ENCODE measurements around the gene GOLGA3. TPM values are rescaled to one million over a fixed set of nuclear protein-coding genes. Genes with fewer than 3 reads are reported as not detected.
"Not testable (repeated sequence)": the region's sequence is repeated elsewhere in the genome, so short reads cannot be mapped to it uniquely, and the experiment has no call there.

GOLGA3 gene
- total RNA-seq, 1 experiment from 2014 or later = 96.0 TPM

DNA sequence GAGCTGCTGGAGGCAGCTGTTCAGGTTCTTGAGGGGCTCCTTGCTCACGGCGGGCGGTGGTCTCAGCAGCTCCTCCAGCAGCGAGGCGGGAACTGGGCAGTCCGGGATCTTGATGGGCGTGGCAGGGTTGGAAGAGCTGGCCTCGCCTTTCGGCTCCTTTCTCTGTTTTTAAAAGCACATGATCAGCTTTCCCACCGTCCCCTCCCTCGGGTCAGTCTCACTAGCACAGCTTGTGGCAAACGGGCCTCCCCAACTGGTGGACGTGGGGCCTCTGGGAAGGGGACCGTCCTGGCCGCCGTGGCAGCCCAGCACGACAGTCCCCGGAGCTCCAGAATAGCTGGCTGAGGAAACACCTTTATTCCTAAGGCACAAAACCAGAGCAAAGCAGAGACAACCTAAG lies 54.5 kb downstream of the GOLGA3 start:
- DNase-seq = no peak
- Histone ChIP-seq H3K4me3 (no peak overlapping the region), H3K27me3 (no peaks in the 10 kb centered on the region), H3K36me3 (peaks cover 85% of the 10 kb centered on the region), H3K9me3 (no peaks in the 10 kb centered on the region)

- Histone ChIP-seq H3K4me3 (no peak overlapping the region), H3K9me3 (no peaks in the 10 kb centered on the region), H3K27me3 (no peaks in the 10 kb centered on the region), H3K36me3 (peaks cover 86% of the 10 kb centered on the region)
- no peak for DNase-seq
Measured at GRCh38 chr12:132773077-132773955, 55.4 kb downstream of the GOLGA3 start.

DNA sequence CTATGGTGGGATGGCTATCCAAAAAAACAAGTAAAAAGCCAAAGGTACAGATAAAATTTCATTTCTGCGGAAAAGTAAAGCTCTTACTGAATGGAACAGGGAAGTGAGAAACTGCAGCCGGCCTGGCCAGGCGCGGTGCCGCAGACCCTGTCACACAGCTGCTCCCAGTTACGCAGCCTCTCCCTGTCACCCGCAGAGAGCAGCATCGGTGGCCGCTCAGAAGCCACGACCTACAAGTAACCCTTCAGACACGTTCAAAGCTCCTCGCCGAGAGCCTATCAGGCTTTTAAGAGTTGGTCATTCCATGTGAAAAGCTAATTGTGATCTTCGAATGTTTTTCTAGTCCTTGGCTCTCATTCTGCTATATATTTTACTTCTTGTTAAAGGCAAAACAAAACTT lies 56.1 kb downstream of the GOLGA3 start:
- no peaks in the 10 kb centered on the region for H3K27me3 ChIP-seq
- H3K36me3 ChIP-seq = peaks cover 82% of the 10 kb centered on the region
- H3K4me3 ChIP-seq = no peak overlapping the region
- no peak for DNase-seq
- H3K9me3 ChIP-seq = no peaks in the 10 kb centered on the region

DNA sequence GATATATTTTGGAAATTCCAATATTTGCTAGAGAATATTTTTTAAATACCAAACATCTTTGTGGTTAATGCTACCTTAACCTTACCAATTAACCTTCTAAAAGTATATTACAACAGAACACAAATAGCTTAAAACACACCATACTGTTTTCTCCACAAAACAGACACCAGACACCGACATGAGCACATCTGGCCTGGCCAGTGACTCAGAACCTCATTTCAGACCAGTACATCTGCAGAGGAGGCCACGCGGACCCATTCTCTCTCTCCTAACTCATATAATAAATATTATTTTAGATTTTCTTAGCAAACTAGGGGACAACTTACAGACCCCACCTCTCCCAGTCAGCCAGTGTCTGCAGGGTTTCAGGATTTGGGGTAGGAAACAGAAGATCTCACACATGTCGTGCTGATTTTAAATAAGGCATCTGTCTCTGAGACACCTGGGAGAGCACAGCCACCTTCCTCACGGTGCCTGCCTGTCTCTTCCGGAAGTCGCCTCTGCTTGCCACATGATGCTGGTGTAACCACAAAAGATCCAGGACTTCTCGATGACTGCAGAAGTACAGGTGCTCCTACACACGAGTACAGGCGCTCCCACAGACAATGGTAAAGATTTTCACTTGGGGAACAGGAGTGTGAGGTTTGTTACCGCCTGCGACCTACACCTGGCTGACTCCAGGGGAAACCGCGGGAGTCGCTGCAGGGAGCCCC lies 57.4 kb downstream of the GOLGA3 start:
- H3K36me3 ChIP-seq = peaks cover 73% of the 10 kb centered on the region
- no peak for DNase-seq
- no peak overlapping the region for H3K4me3 ChIP-seq

DNA sequence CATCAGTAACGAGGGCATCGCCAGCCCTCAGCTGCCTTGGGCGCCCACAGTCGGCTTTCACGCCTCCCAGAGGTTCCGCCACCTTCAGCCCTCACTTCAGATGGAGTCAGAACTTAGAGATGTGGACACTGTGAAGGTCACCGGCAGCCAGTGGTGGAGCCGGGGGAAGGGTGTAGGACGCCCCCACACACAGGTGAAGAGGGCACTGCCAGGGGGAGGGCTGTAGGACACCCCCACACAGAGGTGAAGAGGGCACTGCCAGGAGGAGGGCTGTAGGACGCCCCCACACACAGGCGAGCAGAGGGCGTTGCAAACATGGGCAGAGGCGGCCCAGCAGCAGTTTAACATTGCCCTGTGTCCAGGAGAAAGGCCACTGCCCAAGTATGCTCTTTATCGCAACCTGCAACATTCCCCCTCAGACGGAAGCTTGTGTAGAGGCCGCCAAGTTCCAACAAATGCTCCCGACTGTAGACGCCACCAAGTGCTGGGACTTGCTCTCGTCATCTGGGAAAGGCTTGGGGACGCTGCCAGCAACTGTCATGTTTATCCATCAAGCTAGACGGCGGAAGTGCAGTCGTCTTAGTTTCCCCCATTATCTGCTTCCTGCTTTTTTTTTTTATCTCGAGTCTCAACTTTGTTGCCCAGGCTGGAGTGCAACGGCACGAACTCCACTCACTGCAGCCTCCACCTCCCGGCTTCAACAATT lies 62.1 kb downstream of the GOLGA3 start:
- Histone ChIP-seq H3K4me3 (no peak overlapping the region), H3K9me3 (no peaks in the 10 kb centered on the region), H3K36me3 (peaks cover 45% of the 10 kb centered on the region), H3K27me3 (no peaks in the 10 kb centered on the region)
- peak; percentile 72 for DNase-seq

More for the DNA sequence above, 57.4 kb downstream of the GOLGA3 start:
- Histone ChIP-seq H3K9me3 (no peaks in the 10 kb centered on the region), H3K27me3 (no peaks in the 10 kb centered on the region)

- H3K9me3 ChIP-seq = no peaks in the 10 kb centered on the region
- DNase-seq = no peak
- H3K36me3 ChIP-seq = peaks cover 38% of the 10 kb centered on the region
- H3K27me3 ChIP-seq = no peaks in the 10 kb centered on the region
- H3K4me3 ChIP-seq = no peak overlapping the region
Measured at GRCh38 chr12:132765361-132765760, 63.3 kb downstream of the GOLGA3 start.

- no peaks in the 10 kb centered on the region for H3K27me3 ChIP-seq
- no peak overlapping the region for H3K4me3 ChIP-seq
- no peaks in the 10 kb centered on the region for H3K9me3 ChIP-seq
- H3K36me3 ChIP-seq = peaks cover 40% of the 10 kb centered on the region
- no peak for DNase-seq
Measured at GRCh38 chr12:132764231-132764630, 64.4 kb downstream of the GOLGA3 start.

DNA sequence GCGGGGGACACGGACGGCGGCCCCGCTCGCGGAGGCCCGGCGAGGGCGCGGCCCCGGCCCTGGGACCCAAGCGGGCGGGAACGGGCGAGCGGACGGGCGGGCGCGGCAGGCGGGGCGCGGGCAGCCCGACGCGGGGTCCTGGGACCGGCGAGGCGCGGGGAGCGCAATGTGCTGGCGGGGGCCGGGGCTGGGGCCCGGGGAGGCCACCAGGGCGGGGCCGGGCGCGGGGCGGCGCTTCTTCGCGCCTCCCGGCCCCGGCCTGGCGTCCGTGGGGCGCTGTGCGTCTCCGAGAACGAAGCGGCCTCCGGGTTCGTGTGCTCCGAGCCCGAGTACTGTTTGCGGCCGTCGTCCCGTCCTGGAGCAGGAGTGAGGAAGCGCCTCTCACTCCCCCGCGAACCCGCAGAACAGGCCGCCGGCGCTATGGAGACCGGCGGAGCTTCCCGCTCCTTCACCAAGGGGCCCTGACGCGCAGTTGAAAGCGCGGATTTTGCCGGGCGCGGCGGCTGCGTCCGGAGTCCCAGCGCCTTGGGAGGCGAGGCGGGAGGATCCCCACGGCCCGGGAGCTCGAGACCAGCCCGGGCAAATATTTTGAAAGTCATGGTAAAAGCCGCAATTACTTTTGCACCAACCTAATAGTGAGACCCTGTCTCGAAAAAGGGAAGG lies 66.6 kb downstream of the GOLGA3 start:
- peak overlapping the region; percentile 88 for H3K4me3 ChIP-seq
- H3K9me3 ChIP-seq = no peaks in the 10 kb centered on the region
- DNase-seq = peak; percentile 91
- peaks cover 44% of the 10 kb centered on the region for H3K36me3 ChIP-seq
- no peaks in the 10 kb centered on the region for H3K27me3 ChIP-seq

DNA sequence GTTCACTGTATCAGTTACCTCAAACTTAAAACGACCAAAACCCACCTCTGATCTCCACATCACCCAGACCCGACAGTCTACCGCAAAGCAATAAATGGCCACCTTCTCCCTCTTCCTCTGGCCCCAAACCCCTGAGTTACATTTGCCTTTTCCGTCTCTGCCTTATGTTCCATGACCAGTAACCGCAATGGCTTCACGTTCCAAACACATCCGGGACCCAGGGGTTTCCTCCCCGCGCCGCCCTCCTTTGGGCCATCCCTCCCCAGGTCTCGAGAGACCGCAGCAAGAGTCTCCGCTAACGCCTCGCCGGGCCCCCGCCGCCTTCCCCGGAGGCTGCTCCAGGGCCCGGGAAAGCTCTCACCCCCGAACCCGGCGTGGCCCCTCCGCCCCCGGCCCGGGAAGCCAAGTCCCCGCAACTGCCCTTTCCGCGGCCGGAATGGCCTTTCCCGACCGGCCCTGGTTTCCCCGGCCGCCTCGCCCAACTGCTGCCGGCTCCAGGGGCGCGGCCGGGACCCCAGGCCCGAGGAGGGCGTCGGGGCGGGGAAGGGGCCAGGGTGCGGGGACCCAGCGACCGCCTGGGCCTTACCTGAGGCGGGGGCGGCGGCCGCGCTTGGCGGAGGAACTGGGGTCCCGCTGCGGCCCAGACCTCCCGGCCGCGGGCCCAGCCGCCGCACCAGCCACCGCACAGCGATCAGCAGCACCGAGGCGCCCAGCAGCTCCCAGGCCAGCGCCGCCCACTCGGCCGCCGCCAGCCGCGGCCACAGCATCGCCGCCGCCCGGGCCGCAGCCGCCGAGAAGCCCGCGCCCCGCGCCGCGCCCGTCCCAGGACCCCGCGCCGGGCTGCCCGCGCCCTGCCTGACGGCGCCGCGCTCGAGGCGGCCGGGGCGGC lies 67.4 kb downstream of the GOLGA3 start, which contains the start of gene ANKLE2:
TSS of gene ANKLE2 (minus strand) at position 801 of the 889 bp plus-strand sequence. CDS start at position 767, 34 bp downstream.
- Histone ChIP-seq H3K4me3 (peak within 1 kb of the TSS; percentile 89), H3K36me3 (peaks cover 50% of the 10 kb centered on the region), H3K27me3 (no peaks in the 10 kb centered on the region), H3K9me3 (no peaks in the 10 kb centered on the region)
- DNase-seq = peak; percentile 65

GRCh38 chr12:132759359-132759758 lies 69.3 kb downstream of the GOLGA3 start:
- Histone ChIP-seq H3K4me3 (peak overlapping the region; percentile 89), H3K9me3 (no peaks in the 10 kb centered on the region), H3K36me3 (peaks cover 67% of the 10 kb centered on the region), H3K27me3 (no peaks in the 10 kb centered on the region)
- no peak for DNase-seq

GRCh38 chr12:132758825-132759224 lies 69.8 kb downstream of the GOLGA3 start:
- H3K9me3 ChIP-seq, H3K4me3 ChIP-seq, H3K27me3 ChIP-seq, DNase-seq: not testable (repeated sequence)
- H3K36me3 ChIP-seq = peaks cover 73% of the 10 kb centered on the region

- DNase-seq = no peak
- H3K36me3 ChIP-seq = peaks cover 88% of the 10 kb centered on the region
- no peak overlapping the region for H3K4me3 ChIP-seq
- H3K9me3 ChIP-seq = no peaks in the 10 kb centered on the region
- no peaks in the 10 kb centered on the region for H3K27me3 ChIP-seq
Measured at GRCh38 chr12:132754160-132754932, 74.3 kb downstream of the GOLGA3 start.

GRCh38 chr12:132753670-132754069 lies 75.0 kb downstream of the GOLGA3 start:
- DNase-seq, H3K27me3 ChIP-seq, H3K9me3 ChIP-seq, H3K4me3 ChIP-seq: not testable (repeated sequence)
- peaks cover 92% of the 10 kb centered on the region for H3K36me3 ChIP-seq

DNA sequence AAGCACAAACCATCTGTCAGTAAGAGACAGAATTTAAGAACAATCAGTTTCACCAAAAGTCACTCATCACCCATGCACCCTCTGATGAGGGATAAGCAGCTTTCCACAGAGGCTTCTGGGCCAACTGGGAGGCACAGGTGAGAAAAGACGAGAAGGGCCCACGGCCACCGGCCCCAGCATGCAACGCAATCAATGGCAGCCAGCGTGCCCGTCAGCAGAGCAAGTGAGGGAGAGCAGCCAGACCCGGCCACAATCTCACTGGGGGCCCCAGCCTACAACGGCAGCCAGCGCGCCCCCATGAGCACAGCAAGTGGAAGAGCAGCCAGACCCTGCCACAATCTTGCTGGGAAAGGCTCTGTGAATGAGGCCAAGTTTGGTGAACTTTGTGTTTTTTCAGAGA lies 80.3 kb downstream of the GOLGA3 start:
- H3K4me3 ChIP-seq = no peak overlapping the region
- H3K27me3 ChIP-seq = no peaks in the 10 kb centered on the region
- H3K9me3 ChIP-seq = no peaks in the 10 kb centered on the region
- H3K36me3 ChIP-seq = peaks cover 90% of the 10 kb centered on the region
- DNase-seq = no peak

GRCh38 chr12:132747896-132748295 lies 80.8 kb downstream of the GOLGA3 start:
- Histone ChIP-seq H3K36me3 (peaks cover 90% of the 10 kb centered on the region), H3K27me3 (no peaks in the 10 kb centered on the region), H3K9me3 (no peaks in the 10 kb centered on the region), H3K4me3 (no peak overlapping the region)
- no peak for DNase-seq
